GM21529 (cell line): ENCODE measurements around the gene YAE1.

ENCODE experiments used
- ATAC-seq: cut with Tn5 transposase; IDR thresholded peaks from one replicate; pipeline ENCODE4 v1.9.1; 2021; ENCODE audit not compliant: unreplicated experiment

YAE1 gene

DNA sequence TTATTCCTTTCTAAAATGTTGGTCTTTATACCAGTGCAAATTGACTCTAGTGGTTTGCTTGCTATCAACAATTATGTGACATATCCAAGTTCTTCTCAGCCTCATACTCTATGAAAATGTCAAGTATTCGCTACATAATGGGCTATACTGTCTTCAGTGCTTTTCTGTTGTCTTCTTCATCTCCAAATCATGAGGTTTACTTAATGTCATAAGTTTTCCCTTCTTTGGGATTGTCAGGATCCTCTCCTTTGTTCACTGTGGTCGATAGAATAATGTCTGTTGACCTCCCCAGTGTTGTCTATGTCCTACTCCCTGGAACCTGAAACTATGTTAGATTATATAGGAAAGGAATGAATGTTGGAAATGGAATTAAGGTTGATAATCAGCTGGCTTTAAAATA is 40.7 kb downstream of the YAE1 start:
- ATAC-seq, result no peak

DNA sequence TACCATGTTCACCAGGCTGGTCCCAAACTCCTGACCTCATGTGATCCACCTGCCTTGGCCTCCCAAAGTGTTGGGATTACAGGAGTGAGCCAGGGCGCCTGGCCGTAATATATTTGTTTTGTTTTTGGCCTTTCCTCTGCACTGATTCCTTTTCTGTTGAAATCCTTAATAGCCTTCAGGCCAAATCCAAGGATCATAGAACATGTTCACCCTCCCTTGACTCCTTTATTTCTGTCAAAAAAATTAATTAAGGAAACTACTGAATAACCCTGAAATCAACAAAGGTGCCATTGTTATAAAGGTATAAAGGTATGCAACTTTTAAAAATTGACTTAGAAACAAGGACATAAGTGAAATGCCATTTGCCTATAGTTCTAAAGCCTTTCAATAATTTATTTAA is 41.7 kb downstream of the YAE1 start:
- ATAC-seq, result no peak

DNA sequence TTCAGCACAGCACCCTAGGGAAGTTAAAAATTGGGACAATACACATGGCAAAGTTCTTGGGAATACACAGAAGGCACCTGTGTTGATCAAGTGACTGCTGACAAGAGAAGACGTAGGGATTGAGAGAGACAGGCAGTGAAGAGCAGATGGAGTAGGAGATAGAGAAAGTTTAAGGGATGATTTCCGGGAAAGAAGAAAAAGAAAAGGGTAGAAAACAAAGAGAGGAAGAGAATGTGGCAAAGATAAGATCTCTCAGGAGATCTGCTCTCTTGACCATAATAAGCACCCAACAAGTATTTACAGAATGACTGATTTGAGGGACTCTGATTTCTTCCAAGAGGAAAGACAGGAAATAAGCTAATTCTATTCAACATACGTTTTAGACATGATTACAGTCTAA is 42.1 kb downstream of the YAE1 start:
- no peak for ATAC-seq

DNA sequence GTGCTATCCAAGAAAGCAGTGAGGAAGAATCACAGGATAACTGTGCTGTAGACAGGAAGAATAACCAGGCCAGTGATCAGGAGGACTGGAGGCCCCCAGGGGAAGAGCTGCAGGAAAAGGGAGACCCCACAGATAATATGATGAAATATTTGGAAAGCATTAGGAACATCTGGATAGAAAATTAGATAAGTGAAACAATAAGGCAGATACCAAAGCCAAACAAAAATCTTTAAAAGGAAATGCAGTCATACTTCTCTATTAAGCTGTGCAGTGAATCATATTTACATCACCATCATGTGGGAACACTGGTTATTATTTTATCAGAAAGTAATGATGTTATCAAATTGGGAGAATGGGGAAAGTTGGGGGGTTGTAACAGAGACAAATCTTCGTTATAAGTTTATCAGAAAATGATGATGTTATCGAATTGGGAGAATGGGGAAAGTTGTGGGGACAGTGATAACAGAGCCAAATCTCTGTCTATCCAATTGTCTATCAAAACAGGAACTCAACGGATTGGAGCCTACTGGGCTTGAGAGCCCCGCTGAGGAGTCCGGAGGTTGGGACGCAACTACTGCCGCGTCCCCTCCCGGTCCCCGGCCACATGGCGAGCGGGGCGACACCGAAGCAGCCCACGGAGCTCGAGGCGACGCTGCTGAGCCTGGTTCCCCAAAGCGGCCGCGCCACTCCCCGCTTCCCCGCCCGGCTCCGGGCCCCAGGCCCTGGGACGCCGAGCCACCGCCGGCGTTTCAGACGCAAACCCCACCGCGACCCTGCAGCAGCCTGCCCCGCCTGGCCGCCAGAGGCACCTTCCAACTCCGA is 43.1 kb downstream of the YAE1 start:
- ATAC-seq, result no peak

DNA sequence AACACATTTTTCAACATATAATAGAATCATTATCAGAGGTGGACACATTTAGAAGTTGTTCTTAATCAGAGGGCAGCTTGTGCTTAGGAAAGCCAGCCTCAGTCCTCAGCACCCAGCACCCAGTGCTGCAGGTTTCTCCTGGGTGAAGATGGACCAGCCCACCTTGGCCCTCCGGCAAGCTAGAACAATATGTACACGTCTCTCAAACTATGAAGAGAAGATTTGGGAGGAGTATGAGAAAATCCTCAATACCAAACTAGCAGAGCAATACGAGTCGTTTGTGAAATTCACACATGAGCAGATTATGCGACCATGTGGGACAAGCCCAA is 43.7 kb downstream of the YAE1 start:
- no peak for ATAC-seq

DNA sequence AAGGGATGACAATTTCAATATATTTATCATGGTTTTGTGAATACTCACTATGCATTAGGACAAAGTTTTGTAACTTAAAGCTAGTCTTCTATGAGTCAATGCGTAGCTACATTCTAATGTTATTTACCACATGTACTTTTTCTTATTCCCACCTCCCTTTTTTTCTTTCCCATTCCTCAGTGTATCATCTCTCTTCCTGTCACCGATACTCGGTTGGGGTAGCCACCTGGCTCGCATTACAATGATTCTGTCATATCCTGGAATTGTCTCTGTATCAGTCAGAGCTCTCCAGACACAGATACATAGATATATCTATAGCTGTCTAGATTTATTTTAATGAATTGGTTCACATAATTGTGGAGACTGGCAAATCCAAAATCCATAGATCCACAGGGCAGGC is 47.4 kb downstream of the YAE1 start:
- no peak for ATAC-seq

DNA sequence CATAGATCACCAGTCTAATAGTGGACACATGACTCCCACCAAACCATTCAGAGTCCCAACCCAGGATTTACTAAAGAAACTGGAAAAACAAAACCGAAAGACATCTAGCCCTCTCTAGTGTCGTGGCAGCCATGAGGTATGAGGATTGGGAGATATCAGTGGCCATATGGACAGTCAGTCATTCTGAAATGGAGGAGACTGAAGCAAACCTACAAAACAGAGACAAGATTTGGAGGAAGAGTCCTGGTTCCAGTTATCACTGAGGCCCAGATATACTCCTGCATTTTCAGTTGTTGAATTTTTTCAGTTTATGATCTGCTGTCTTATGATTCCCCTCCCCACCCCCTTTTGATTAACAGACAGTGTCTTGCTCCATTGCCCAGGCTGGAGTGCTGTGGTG is 48.1 kb downstream of the YAE1 start:
- ATAC-seq, result no peak

DNA sequence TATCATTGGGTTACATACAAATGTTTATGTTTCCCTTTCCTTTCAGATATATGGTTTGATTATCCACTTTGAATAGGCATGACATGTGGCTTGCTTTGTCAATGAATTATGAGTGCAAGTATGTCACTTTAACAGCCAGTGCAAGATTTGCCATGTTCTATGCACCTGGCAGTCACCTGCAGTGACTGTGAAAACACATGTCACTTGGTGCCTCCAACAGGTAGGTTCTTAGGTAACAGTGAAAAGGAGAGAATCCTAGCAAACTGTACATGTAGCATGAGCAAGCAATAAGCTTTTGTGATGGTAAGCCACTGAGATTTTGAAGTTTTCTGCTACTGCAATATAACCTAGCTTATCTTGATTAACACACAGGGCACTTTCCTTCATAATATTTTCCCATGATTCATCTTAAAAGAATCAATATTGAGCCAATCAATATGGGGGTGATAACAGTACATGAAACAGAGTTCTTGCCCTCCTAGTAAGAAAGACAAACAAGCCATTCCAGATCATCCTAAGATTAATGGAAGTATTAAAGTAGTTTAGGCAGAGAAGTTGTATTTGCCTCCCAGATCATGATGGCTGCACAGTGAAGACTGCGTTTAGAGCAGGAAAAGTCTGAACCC is 49.3 kb downstream of the YAE1 start:
- ATAC-seq, result no peak

DNA sequence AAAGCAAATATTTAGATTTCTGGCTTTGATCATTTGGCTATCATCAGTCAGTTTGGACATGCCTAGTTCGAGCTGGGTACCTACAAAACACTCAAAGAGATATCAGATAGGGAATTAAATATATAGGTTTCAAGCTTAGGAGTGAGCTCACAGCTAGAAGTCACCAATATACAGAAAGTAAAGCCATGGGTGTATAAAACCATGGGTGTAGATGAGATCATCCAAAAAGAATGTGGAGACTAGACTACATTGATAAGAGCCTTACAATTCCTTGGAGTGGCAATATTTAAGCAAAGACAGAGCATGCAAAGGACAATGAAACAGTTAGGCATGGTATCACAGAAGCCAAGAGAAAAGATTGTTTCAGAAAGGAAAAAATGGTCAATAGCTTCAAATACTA is 49.9 kb downstream of the YAE1 start:
- no peak for ATAC-seq

DNA sequence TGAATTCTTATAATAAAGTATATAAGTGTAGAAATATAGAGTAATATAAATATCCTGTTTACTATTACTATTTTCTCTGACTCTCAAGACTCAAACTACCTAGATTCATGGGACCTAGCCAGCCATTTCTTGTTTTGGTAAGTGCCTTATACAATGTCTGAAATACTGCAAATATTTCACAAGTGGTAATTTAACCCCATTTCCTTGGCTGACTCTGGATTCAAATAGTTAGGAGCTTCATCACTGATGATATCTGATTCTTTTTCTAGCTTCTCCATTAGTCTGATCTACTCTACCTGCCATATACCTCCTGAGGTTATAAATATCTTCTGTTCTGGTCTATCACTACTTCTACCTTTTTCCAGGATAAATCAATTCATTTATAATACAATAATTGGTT is 50.8 kb downstream of the YAE1 start:
- no peak for ATAC-seq

DNA sequence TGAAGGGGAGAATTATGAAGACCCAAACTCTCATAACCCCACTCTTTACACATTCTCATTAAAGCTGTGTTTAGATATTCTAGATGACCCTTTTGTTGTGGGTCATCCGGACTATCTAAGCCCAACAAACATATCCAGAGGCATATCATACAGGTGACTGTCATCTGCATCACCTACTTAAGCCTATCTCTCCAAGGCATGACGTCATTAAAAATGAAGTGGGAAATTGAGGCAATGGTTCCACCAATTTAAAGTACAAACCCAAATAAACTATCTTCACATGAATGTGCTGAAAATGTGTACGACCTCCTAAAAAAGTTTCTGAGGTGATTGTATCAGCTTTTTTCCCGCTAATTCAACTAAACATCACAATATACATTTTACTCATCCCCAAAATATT is 52.7 kb downstream of the YAE1 start:
- no peak for ATAC-seq

DNA sequence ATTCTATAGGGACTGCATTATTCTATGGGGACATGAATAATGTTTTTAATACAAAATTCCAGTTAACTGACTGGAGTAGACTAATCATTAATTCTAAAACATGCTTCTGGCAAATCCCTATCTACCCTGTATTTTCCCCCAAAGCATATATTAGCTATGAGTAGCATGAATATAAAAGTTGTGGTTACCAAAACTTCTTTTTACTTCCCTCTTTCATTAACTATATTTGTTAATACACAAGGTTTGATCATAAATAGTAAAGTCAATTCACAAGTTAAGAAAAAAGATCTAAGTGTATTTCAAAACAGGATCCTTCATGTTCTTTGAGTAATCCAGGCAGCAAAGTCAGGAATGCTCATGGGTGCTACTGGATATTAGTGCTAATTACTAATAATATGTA is 54.3 kb downstream of the YAE1 start:
- no peak for ATAC-seq

DNA sequence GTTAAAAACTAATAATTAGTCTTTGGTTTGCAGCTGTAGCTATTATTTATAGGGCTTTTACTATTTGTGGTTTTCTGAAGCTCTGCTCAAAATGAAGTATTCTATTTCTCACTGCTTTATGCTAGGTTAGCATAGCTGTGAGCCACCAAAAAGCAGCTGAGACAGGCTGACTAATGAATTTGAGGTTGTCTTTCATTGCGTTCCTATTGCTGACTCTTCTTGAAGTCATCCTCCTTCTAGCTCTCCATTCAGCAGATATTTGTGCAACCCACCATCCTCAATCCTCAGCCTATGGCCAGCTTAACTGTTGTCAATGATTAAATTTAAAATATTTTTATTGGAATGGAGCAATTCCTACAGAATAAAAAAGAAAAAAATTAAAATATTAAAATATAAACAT is 55.1 kb downstream of the YAE1 start:
- no peak for ATAC-seq

DNA sequence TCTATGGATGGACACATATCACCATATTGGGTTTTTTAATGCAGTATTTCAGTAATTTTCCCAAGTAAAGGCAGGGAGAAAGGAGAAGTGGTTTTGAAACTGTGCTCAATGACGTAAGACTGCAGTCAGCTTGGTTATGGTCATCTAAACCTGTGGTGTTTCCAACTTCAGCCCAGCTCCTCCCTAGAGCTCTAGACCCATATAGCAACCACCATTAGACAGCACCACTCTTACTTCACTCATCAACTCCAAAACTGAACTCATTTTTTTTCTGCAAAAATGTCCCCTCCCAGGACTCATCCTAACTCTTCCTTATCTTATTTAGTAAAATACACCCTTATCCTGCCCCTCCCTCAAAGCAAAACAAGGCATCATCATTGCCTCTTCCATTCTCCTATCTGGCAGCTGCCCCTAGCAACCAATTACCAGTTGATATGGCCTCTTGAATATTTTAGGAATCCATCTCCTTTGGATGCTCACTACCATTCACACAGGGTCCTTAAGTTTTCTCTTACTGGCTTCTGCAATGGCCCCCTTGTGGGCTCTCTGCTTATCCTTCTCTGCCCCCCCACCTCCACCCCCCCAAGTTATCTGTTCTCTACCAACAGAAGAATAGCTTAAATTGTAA is 55.7 kb downstream of the YAE1 start:
- ATAC-seq, result peak; percentile 28
